HCT116 (cell line): ENCODE results near the gene ADPGK.

Source experiments
- CTCF ChIP-seq, 3 experiments: fragments of 200-600 bp in 1 of 3; sonication (generic) in 1 of 3; IDR thresholded peaks in 2 of 3; conservative IDR thresholded peaks in 1 of 3; 2 replicates each; pipeline ENCODE4 v1.5.1; 2012 to 2017; ENCODE audit warnings: low read depth in 2 of 3, low read length in 2 of 3, antibody characterized with exemption in 1 of 3, borderline replicate concordance in 1 of 3, control low read depth in 1 of 3, mild to moderate bottlenecking in 1 of 3, mixed read lengths in 1 of 3, mixed run types in 1 of 3, moderate library complexity in 1 of 3; ENCODE audit not compliant: insufficient read depth in 1 of 3
- EZH2 ChIP-seq: fragments of 200-600 bp; sonication (generic); IDR thresholded peaks from 2 replicates; pipeline ENCODE4 v1.6.1; 2017; ENCODE audit warnings: antibody characterized with exemption, mixed run types
- EZH2phosphoT487 ChIP-seq: fragments of 200-600 bp; IDR thresholded peaks from 2 replicates; pipeline ENCODE4 v1.6.1; 2018; ENCODE audit warnings: antibody characterized with exemption, borderline replicate concordance
- POLR2A ChIP-seq: IDR thresholded peaks from 2 replicates; pipeline ENCODE4 v1.7.0; 2011; ENCODE audit warnings: borderline replicate concordance; ENCODE audit not compliant: insufficient read depth, insufficient read length; ENCODE audit errors: extremely low read depth
- POLR2AphosphoS5 ChIP-seq: IDR thresholded peaks from 2 replicates; pipeline ENCODE4 v1.6.1; 2011; ENCODE audit warnings: mild to moderate bottlenecking, low read depth, low read length, moderate library complexity
- RAD21 ChIP-seq: IDR thresholded peaks from 2 replicates; pipeline ENCODE4 v1.6.1; 2012; ENCODE audit warnings: low read depth, mild to moderate bottlenecking
- REST ChIP-seq: IDR thresholded peaks from 2 replicates; pipeline ENCODE4 v1.6.1; 2012; ENCODE audit warnings: low read depth
- ZBTB33 ChIP-seq: IDR thresholded peaks from 2 replicates; pipeline ENCODE4 v1.6.1; 2011; ENCODE audit warnings: mild to moderate bottlenecking, low read length, moderate library complexity; ENCODE audit not compliant: insufficient replicate concordance; ENCODE audit errors: extremely low read depth
- ZNF274 ChIP-seq: fragments of 200-500 bp; sonication (Bioruptor generic); IDR thresholded peaks from 2 replicates; pipeline ENCODE4 v1.6.1; 2014; ENCODE audit warnings: mild to moderate bottlenecking, low read depth, low read length, inconsistent platforms

- TF ChIP-seq POLR2AphosphoS5 (no peak), CTCF (IDR thresholded peaks at IDR 0.05 in 2 of 3, conservative IDR thresholded peaks at IDR 0.05 in 1 of 3; ENCODE audit: borderline replicate concordance in 1 of 3, insufficient read depth in 1 of 3, low read depth in 2 of 3, low read length in 2 of 3) (no peak), POLR2A (no peak), ZBTB33 (no peak), EZH2phosphoT487 (no peak), REST (no peak), ZNF274 (no peak), EZH2 (no peak), RAD21 (no peak)
Observed at GRCh38 chr15:72727154-72727553, 56.4 kb downstream of the ADPGK start.
